ENCODE measurements around the gene HS3ST5. TPM values are rescaled to one million over a fixed set of nuclear protein-coding genes. Genes with fewer than 3 reads are reported as not detected.

The HS3ST5 gene
- total RNA-seq, 1 experiment from 2014 or later: 8.7 TPM

- TF ChIP-seq, protein P1, sequence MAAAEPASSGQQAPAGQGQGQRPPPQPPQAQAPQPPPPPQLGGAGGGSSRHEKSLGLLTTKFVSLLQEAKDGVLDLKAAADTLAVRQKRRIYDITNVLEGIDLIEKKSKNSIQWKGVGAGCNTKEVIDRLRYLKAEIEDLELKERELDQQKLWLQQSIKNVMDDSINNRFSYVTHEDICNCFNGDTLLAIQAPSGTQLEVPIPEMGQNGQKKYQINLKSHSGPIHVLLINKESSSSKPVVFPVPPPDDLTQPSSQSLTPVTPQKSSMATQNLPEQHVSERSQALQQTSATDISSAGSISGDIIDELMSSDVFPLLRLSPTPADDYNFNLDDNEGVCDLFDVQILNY (CRISPR knock-in tag; IDR thresholded peaks at IDR 0.05): no peak
- TF ChIP-seq, protein P2, sequence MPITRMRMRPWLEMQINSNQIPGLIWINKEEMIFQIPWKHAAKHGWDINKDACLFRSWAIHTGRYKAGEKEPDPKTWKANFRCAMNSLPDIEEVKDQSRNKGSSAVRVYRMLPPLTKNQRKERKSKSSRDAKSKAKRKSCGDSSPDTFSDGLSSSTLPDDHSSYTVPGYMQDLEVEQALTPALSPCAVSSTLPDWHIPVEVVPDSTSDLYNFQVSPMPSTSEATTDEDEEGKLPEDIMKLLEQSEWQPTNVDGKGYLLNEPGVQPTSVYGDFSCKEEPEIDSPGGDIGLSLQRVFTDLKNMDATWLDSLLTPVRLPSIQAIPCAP (CRISPR knock-in tag; IDR thresholded peaks at IDR 0.05): no peak
- TF ChIP-seq, protein P3, sequence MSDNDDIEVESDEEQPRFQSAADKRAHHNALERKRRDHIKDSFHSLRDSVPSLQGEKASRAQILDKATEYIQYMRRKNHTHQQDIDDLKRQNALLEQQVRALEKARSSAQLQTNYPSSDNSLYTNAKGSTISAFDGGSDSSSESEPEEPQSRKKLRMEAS (CRISPR knock-in tag; IDR thresholded peaks at IDR 0.05): no peak
- TF ChIP-seq ESRRA (CRISPR knock-in tag; IDR thresholded peaks at IDR 0.05; ENCODE audit: borderline replicate concordance) (no peak), ELF4 (CRISPR knock-in tag; IDR thresholded peaks at IDR 0.05; ENCODE audit: low read depth) (no peak), TCF7 (CRISPR knock-in tag; IDR thresholded peaks at IDR 0.05; ENCODE audit: low read depth) (no peak), ZNF317 (CRISPR knock-in tag; IDR thresholded peaks at IDR 0.05; ENCODE audit: borderline replicate concordance, low read depth) (no peak), JUN (CRISPR knock-in tag; IDR thresholded peaks at IDR 0.05) (no peak), SP1 (CRISPR knock-in tag; conservative IDR thresholded peaks at IDR 0.05) (no peak), ZNF232 (CRISPR knock-in tag; IDR thresholded peaks at IDR 0.05) (no peak), ERG (CRISPR knock-in tag; IDR thresholded peaks at IDR 0.05) (no peak)
Measured at GRCh38 chr6:114390176-114390575, 47.4 kb upstream of the HS3ST5 start (continued).

DNA sequence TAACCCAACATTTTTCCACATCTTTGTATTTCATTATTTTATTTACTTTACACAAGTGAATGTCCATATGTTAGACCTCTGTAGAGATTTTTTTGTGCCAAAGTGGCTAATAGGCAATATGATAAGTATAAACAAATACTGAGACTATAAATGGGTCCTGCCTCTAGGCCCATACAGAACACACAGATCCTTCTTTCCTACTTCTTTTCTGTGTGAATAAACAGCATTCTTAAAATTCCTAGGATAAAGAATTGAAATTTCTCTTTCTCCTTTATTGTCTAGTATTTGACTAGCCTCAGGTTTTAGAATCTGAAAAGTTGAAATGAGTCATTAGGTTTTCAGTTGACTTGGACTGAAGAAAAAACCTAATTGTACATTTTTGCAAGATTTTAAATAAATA lies 46.3 kb upstream of the HS3ST5 start:
- Mint-ChIP-seq H3K9me3 (no peaks in the 10 kb centered on the region), H3K27me3 (ENCODE audit: low read depth) (no peaks in the 10 kb centered on the region), H3K36me3 (no peaks in the 10 kb centered on the region), H3K4me3 (no peak overlapping the region), H3K27ac (peak overlapping the region; percentile 67), H3K4me1 (peaks cover 64% of the 10 kb centered on the region)
- ATAC-seq (peak; percentile 22; the same call in 1 of the 2 replicates), DNase-seq (ENCODE audit: low spot score) (no peak)
- ChIA-PET CTCF (no interaction called here), POLR2A (no interaction called here)
- TF ChIP-seq ZNF671 (CRISPR knock-in tag; IDR thresholded peaks at IDR 0.05) (no peak), TEAD4 (CRISPR knock-in tag; IDR thresholded peaks at IDR 0.05) (no peak), TP53 (CRISPR knock-in tag; IDR thresholded peaks at IDR 0.05) (no peak), KAT7 (CRISPR knock-in tag; IDR thresholded peaks at IDR 0.05; ENCODE audit: borderline replicate concordance) (no peak), ZNF423 (CRISPR knock-in tag; IDR thresholded peaks at IDR 0.05) (no peak), STAT6 (CRISPR knock-in tag; conservative IDR thresholded peaks at IDR 0.05; ENCODE audit: low read depth) (no peak), CREM (CRISPR knock-in tag; IDR thresholded peaks at IDR 0.05) (no peak), SP1 (CRISPR knock-in tag; conservative IDR thresholded peaks at IDR 0.05) (no peak)
- TF ChIP-seq, protein P4, sequence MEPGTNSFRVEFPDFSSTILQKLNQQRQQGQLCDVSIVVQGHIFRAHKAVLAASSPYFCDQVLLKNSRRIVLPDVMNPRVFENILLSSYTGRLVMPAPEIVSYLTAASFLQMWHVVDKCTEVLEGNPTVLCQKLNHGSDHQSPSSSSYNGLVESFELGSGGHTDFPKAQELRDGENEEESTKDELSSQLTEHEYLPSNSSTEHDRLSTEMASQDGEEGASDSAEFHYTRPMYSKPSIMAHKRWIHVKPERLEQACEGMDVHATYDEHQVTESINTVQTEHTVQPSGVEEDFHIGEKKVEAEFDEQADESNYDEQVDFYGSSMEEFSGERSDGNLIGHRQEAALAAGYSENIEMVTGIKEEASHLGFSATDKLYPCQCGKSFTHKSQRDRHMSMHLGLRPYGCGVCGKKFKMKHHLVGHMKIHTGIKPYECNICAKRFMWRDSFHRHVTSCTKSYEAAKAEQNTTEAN (CRISPR knock-in tag; IDR thresholded peaks at IDR 0.05): no peak
- TF ChIP-seq, protein P5, sequence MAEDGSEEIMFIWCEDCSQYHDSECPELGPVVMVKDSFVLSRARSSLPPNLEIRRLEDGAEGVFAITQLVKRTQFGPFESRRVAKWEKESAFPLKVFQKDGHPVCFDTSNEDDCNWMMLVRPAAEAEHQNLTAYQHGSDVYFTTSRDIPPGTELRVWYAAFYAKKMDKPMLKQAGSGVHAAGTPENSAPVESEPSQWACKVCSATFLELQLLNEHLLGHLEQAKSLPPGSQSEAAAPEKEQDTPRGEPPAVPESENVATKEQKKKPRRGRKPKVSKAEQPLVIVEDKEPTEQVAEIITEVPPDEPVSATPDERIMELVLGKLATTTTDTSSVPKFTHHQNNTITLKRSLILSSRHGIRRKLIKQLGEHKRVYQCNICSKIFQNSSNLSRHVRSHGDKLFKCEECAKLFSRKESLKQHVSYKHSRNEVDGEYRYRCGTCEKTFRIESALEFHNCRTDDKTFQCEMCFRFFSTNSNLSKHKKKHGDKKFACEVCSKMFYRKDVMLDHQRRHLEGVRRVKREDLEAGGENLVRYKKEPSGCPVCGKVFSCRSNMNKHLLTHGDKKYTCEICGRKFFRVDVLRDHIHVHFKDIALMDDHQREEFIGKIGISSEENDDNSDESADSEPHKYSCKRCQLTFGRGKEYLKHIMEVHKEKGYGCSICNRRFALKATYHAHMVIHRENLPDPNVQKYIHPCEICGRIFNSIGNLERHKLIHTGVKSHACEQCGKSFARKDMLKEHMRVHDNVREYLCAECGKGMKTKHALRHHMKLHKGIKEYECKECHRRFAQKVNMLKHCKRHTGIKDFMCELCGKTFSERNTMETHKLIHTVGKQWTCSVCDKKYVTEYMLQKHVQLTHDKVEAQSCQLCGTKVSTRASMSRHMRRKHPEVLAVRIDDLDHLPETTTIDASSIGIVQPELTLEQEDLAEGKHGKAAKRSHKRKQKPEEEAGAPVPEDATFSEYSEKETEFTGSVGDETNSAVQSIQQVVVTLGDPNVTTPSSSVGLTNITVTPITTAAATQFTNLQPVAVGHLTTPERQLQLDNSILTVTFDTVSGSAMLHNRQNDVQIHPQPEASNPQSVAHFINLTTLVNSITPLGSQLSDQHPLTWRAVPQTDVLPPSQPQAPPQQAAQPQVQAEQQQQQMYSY (CRISPR knock-in tag; IDR thresholded peaks at IDR 0.05): no peak

Data from WTC11 (cell line).